ENCODE measurements around the gene USP40. TPM values are rescaled to one million over a fixed set of nuclear protein-coding genes. Genes with fewer than 3 reads are reported as not detected.

The USP40 gene
- total RNA-seq, 1 donor = 40.2 TPM

DNA sequence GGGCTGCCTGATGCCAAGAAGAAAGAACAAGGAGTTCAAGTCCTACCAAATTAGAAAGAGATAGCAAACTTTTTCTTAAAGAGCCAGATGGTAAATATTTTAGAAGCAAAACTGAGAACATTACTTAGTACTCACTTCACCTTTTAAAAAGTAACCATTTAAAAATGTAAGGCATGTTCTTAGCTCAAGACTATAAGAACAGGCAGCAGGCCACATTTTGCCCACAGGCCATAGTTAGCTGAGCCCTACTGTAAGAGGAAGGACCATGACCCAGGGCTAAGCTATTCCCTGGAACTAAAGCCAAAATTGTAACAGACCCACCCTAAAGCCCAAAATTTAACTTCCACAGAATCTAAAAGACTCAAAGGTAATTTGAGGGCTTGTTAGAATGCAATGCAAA, 31.3 kb downstream of the USP40 start:
- DNase-seq (ENCODE audit: low read depth) = peak; percentile 6
- TF ChIP-seq, protein P1, sequence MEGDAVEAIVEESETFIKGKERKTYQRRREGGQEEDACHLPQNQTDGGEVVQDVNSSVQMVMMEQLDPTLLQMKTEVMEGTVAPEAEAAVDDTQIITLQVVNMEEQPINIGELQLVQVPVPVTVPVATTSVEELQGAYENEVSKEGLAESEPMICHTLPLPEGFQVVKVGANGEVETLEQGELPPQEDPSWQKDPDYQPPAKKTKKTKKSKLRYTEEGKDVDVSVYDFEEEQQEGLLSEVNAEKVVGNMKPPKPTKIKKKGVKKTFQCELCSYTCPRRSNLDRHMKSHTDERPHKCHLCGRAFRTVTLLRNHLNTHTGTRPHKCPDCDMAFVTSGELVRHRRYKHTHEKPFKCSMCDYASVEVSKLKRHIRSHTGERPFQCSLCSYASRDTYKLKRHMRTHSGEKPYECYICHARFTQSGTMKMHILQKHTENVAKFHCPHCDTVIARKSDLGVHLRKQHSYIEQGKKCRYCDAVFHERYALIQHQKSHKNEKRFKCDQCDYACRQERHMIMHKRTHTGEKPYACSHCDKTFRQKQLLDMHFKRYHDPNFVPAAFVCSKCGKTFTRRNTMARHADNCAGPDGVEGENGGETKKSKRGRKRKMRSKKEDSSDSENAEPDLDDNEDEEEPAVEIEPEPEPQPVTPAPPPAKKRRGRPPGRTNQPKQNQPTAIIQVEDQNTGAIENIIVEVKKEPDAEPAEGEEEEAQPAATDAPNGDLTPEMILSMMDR (IDR thresholded peaks at IDR 0.05; ENCODE audit: insufficient read depth, low read length) = no peak
- no peak overlapping the region for H3K4me3 ChIP-seq (ENCODE audit: low read depth, low read length)

DNA sequence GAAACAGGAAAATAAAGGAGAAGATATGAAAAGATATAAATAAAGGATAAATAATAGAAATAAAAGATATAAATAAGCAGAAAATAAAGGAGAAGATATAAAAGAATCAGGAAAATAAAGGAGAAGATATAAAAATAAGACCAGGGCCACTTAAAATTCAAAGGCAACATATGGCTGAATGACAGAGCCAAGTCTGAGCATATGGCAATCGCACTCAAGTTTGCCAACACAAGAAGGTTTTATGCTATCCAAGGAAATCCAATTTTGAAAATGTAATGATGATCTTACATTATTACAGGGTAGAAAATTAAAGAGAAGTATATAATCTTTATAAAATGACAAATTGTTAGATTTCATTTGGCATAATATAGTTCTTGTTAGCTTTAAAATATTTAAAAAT, 33.6 kb downstream of the USP40 start:
- TF ChIP-seq, protein P1 (IDR thresholded peaks at IDR 0.05; ENCODE audit: insufficient read depth, low read length) = no peak
- H3K4me3 ChIP-seq (ENCODE audit: low read depth, low read length) = no peak overlapping the region
- no peak for DNase-seq (ENCODE audit: low read depth)

DNA sequence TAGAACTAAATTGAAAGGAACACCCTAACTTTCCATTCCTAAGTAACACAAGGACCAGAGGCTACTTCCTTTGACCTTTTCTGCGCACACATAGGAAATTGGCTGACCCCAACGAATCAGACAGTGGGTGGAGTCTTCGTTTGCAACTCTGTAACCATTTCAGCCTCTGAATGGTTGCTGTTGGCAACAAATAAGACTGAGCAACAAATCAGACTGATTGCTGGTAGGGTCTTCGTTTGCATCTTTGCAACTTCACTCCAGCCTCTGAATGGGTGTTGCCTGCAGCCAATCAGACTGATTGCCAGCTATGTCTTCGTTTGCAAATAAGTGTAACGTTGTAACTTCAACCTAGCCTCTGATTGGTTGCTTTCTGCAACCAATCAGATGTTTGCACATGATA, 34.6 kb downstream of the USP40 start:
- H3K4me3 ChIP-seq (ENCODE audit: low read depth, low read length) = no peak overlapping the region
- no peak for DNase-seq (ENCODE audit: low read depth)
- TF ChIP-seq, protein P1 (IDR thresholded peaks at IDR 0.05; ENCODE audit: insufficient read depth, low read length) = no peak

DNA sequence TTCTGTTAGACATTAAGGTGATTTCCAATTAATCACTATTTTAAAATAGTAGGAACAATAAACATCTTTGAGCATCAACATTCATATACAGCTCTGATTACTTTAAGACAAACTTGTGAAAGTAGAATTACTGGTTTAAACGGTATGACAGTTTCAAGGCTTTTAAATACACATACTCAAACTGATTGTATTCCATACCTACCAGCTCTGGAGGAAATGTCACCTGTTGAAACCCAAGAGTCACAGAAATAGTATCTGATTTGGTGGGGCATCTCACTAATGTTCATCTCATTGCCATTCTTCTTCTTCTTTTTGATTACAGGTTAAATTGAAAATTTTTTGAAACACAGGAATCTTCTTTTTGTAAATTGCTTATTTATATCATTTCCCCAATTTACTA, 36.2 kb downstream of the USP40 start:
- no peak overlapping the region for H3K4me3 ChIP-seq (ENCODE audit: low read depth, low read length)
- DNase-seq (ENCODE audit: low read depth) = no peak
- TF ChIP-seq, protein P1 (IDR thresholded peaks at IDR 0.05; ENCODE audit: insufficient read depth, low read length) = no peak

DNA sequence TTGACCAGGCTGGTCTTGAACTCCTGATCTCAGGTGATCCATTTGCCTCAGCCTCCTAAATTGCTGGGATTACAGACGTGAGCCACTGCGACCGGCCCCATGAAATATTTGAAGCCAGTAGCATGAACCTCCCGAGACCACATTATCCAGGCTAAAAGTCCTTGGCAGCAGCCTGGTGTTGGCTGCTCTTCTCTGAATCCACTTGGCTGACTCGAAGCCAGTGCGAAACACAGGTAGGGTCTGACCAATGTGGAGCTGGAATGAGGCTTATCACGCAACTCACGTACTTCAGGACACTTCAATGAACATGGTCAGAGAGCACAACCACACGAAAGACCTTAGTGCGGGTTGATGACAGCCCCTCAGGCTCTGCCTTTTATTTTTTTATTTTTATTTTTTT, 38.4 kb downstream of the USP40 start:
- TF ChIP-seq, protein P1 (IDR thresholded peaks at IDR 0.05; ENCODE audit: insufficient read depth, low read length) = no peak
- DNase-seq (ENCODE audit: low read depth) = no peak
- H3K4me3 ChIP-seq (ENCODE audit: low read depth, low read length) = no peak overlapping the region

DNA sequence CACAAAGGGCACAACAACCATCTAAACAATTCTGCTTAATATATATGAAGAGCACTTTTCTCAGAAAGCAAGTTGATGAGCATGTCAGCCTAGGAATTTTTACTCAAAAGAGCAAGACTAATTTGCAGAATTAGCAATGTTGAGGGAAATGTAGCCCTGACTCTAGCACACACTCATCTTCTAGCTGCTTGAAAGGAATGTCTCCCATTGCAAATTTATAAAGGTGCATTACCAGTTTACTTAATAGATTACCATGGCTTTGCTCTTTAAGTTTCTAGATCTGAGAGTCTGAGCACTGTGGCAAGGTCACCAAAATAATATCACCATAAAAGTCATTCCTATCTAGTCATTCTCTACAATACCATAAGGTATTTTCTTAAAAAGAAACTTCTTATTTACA, 40.8 kb downstream of the USP40 start:
- no peak for DNase-seq (ENCODE audit: low read depth)
- TF ChIP-seq, protein P1 (IDR thresholded peaks at IDR 0.05; ENCODE audit: insufficient read depth, low read length) = no peak

More for the DNA sequence above, 40.8 kb downstream of the USP40 start:
- no peak overlapping the region for H3K4me3 ChIP-seq (ENCODE audit: low read depth, low read length)

Data from fibroblast of the aortic adventitia (primary cell).